Stimulated activated CD4-positive, alpha-beta T cell treated with anti-CD3 and anti-CD28 coated beads, TNF-alpha, amount 100 ng/mL, for 48 hours (primary cell): ENCODE results near the gene BRMS1.

Experiments used
- DNase-seq, 3 donors: peaks; one replicate each; pipeline ENCODE4 v3.0.0-alpha.2; 2020; ENCODE audit warnings: low read depth in 3 of 3

The BRMS1 gene

DNA sequence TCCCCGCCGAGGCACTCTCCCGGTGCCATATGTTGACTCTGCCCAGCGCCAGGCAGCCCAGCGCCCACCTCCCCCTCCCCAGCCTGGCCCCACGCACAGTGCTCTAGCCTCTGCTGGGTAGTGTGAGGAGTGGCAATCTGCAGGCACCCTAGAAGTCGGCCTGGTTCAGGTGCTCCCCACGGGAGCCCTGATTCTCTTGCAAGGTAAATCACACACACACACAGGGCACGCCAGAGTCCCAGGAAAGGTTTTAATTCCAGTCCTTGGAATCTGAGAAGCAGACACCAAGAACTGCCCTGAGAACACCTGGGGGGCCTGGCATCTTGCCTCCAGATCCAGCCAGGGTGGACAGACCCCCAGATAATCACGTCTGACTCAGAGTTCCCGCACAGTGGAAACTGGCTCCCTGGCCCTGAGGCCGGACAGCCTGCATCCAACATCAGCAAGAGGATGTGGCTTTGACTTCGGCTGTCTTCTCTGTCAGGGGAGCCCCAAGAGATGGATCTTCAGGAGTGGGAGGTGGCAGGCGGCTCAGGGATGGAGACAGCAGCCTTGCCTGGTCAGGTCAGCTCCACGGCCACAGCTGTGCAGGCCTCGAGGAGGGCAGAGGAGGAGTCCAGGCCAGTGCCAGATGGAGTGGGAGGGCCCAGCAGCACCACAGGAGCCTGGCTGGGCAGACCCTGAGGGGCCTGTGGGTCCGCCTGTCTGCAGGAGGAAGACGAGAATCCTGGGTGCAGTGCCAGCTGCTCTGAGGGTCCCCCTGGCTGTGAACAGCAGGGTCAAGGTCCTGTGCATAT is 7.6 kb downstream of the BRMS1 start:
- no peak for DNase-seq

DNA sequence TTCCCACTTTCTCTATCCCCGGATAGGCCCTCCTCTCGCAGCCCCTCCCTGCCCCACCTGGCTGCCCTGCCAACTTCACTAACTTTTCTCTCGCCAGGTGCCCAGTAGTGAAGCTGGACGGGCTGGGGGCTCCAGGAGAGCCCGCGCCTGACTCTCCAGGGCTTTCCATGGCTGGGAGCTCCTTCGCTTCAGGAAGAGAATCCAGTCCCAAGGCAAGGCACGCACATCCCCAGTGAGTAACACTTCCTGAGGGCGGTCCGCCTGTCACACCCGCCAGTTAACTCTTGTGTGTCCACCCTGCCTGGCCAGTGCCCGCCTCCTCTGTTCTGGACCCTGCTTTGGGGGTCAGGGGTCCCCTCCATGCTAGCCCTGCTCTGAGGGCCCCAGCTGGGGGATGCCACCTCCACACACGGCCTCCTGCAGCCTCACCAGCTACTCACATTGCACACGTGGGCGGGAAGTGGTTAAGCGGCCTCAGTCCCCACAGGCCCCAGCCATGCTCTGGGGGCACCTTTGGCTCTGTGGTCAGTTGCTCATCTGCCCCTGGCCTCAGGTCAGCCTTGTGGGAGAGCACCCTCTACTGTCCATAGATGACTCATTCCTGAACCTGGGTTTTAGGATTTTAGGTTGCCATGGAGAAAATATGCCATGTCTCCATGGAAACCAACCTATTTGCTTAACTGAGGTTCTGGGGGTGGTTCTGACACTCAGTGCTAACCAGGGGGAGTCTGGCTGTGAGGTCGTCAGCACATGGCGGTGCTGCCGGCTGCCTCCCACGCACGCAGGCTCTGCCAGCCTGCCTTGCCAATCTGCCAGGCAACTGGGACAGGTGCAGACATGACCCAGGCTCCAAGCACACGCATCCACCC is 8.4 kb downstream of the BRMS1 start, which contains the start of gene RIN1:
TSS of gene RIN1 (minus strand) at position 201 of the 869 bp plus-strand sequence. CDS start at position 169, 32 bp downstream.
- peak in 1 of 3 donors; percentile 43 for DNase-seq

DNA sequence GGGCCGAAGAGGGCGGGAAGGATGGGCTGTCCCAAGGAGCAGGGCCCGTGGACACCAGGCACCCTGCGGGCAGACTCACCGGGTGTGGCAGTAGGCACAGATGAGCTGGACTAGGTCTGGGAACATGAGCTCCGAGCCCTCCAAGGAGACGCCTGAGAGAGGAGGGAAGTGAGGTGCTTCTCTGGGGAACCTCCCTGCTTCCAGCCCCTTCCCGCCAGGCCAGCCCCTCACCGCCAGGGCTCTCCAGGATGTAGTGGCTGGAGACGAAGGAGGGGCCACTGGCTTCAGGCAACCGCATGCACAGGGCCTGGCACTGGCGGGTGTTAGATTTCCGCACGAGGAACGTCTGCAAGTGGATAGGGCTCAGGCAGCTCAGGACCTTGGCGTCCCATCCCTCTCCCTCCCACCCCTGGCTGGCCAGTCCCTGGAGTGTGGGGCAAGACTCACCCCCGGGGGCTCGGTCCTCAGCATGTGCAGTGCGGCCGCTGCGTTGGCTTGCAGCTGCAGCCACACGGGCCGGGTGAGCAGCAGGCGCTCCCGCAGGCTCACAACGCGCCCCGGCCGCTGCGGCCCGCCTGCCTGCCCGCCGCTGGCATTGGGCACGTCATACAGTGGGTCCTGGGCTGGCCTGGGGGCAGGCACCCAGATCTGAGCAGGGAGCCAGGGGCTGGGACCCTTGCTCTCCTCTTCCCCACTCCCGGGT is 9.2 kb downstream of the BRMS1 start:
- DNase-seq: no peak

DNA sequence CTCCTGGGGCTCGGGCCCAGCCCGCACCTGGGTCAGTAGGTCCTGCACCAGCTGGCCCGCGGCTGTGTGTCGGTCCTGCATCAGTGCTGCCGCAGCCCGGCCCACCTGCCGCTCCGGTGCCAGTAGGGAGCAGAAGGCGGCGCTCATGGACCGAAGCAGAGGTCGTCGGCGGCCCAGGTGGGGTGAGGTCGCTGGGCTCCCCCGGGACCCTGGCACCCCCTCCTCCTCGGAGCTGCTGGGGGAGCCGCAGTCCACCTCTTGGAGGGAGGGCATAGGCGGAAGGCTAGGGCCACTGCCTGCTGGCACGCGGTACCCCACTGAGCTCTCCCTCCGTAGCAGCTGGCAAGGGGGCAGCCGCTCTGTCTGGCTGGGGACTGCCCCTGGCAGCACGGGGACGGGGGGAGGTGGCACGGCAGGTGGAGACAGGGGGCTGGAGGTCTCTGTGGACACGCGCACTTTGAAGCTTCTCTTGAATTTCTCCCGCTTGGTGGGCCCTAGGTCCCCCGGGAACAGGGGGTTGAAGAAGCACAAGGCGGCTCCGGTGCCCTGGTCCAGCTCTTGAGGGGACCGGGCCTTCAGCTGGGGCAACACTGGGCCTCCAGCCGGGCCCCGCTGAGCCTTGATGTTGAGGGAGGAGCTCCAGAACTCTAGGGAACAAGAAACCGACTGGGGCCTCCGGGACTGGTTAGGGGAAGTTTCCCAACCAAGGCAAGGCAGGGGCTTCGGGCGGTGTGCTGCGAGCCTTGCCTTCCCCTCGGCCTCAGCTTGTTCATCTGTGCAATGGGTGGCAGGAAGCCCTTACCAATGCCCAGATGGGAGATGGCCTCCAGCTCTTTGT is 10.1 kb downstream of the BRMS1 start:
- no peak for DNase-seq

DNA sequence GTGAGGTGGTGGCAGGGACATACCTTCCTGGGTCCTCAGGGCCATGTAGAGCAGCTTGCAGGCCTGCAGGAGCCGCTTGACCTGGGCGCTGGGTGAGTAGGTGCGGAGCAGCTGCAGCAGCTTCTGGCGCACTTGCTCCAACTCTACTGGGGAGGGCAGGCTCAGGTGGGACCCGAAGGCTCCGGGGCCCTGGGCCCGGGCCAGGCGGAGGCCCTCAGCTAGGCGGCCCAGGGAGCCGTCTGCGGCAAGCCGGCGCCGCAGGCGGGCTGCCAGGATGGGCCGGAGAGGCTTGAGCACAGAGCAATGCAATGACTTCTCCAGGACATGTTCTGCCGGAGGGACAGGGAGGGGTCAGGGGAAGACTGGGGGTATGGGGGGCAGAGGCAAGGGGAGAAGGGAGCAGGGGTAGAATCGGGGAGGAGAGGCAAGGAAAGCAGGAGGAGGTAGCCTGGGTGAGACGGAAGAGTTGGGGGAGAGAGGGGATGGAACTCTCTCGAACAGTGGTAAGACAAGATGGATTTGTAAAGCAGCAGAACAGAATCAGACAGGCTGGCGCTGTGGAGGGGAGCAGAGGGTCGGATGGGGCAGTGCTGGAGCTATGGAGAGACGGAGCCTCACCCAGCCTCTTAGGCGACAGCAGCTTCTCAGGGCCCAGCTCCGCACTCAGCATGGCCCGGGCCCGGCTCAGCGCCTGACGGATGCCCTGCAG is 10.9 kb downstream of the BRMS1 start:
- no peak for DNase-seq

DNA sequence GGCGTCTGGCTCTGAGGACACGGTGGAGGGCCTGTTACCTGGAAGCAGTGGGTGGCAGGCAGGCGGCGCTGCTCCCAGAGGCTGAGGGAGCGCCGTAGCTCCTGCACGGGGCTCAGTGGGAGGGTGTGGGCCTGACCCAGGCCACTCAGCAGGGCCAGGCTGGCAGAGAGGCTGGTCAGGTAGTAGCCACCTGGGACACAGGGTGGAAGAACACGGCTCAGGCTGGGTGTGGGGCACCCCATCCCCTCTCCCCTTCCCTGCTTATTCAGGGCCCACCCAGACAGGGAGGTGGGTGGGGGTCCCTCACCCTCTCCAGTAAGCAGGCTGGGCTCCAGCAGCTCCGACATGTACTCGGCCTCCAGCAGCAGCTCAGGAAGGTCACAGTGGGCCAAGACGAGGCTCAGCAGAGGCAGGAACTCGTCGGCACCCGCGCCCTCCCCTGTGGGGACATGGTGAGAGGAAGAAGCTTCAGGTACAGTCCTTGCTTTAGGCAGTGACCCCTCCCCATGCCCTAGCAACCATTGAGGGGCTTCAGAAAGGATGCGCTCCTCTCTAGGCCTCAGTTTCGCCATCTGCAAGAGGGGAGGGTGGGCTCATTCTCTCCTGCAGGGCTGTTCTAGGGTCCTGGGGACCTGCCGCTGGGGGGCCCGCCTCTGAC is 11.6 kb downstream of the BRMS1 start:
- DNase-seq: no peak

DNA sequence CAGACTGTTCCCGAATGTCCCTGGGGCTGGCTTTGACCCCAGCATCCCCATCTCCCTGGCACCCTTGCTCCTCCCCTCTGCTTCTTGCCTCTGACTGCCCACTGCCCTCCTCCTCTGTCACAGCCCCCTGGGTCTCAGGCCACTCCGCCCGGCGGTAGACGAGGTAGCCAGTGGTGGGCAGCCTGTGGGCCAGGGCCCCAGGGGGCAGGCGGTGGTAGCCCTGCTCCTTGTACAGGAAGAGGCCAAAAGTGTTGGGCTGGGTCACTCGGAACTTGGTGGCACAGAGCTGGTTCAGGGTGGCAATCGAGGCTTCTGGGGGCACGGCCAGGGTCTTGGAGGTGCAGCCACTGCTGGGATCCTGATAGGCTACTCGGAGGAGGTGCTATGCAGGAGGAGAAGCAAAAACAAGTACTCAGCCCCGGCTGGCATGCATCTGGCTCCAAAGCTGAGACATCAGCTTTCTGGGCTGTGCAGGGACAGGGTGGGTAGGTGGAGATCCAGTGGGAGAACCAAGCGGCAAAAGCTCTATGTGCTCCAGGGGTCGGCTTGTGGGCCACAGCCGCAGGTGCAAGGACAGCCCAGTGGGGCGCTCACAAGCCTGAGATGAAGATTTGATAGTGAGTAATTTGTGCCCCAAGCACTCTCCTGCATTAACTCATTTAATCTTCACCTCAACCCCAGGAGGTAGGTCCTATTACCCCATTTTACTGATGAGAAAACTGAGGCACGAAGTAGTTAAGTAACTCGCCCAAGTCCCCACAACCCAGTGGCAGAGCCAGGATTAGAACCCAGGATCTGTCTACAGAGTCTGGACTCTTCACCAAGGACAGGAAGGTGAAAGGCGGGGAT is 12.3 kb downstream of the BRMS1 start:
- DNase-seq: no peak

DNA sequence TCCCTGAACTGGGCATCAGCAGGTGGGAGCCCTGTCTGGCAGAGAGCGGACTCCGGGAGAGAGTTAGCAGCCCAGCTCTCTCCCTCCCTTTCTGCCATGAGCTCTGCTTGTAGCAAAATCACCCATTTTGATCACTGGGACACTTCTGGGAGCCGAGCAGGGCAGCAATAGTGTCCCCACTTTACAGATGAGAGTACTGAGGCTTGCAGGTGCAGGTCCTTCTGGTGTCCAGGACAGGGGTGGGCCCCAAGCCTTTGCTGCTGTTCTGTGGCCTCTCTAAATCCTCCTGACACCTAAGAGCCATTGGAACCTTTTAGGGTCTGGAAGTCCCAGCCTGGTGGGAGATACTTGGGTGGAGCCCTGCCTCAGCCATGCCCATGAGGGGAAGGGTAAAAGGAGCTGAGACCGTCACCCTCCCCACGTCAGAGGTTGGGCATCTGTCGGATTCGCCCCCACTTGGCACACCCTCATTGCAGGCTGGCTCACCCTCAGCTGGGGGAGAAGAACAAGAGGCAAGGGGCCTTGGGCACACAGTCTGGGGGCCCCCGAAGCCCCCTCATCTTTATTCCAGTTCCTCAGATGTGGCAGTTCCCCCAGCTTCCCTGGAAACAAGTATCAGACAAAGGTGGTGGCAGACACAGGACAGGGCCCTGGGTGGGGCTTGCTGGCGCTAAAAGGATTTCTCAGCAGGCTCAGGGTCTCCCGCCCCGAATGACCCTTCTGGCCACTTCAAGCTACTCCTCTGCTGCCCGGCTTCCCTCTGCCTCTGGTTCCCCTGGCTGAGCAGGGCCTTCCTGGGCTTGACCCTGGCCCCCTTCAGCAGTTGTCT is 13.1 kb downstream of the BRMS1 start:
- no peak for DNase-seq

DNA sequence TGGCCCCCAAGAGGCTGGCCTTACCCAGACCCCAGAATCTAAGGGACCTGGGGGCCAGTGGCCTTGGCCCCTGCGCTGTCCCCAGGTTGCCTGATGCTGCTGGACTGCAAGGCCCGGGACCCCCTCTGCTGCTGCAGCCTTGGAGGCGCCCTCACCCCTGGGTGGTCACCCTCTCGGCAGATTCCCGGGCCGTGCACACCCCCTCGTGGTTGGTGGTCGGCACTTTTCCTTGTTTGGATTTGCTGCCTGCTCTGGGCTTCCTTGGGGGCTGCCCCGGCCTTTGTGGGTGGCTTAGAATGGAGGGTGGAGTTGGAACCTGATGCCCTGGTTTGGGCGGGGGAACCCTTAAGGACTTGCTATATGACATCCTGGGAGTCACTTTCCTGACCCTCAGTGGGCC is 14.0 kb downstream of the BRMS1 start:
- DNase-seq: no peak

DNA sequence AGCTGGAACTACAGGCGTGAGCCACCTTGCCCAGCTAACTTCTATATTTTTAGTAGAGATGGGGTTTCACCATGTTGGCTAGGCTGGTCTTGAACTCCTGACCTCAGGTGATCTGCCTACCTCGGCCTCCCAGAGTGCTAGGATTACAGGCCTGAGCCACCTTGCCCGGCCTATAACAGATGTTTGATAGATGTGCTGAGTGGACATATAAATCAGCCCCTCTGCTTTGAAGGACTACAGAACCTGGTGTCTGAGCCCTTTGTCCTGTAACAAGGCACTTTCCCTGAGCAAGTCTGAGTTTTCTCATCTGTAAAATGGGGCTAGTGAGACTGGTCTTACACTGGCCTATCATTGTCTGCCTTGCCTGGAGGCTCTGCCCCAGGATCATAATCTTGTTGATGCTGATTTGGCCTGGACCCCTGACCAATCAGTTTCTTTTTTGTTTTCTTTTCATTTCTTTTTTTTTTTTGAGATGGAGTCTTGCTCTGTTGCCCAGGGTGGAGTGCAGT is 15.7 kb downstream of the BRMS1 start:
- no peak for DNase-seq

DNA sequence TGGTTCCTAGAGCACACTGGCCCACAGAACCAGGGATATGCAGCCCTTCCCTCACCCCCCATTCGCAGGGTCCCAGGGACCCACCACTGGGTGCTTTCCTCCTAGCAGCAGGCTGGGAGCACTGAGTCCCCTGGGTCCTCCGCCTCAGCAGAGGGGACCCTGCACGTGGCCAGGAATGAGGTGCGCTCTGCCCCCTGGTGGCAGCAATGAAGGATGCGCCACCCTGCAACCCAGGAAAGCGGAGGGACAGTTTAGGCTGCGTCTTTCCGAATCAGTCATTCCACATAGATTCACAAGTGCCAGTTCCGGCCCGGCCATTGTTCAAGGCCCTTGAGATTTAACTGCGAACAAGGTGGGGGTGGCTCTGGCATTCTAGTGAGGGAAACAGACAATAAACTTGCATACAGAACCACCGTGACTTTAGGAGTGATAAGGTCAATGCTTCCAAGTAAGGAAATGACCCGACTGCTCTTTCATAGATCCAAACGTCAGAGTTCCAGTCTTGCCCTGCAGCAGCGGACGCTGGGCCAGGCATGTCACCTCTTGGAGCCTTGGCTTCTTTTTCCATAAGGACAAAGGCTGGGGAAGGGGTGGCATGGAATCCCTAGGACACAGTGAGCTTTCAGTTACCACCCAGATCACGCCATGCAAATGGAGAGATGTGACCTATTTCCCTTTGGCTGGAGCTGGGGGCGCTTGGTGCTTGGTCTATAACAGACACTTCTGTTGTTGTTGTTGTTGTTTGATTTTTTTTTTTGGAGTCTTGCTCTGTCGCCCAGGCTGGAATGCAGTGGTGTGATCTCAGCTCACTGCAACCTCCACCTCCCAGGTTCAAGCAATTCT is 16.4 kb downstream of the BRMS1 start:
- DNase-seq: peak; percentile 65 to 76 (median 72)

DNA sequence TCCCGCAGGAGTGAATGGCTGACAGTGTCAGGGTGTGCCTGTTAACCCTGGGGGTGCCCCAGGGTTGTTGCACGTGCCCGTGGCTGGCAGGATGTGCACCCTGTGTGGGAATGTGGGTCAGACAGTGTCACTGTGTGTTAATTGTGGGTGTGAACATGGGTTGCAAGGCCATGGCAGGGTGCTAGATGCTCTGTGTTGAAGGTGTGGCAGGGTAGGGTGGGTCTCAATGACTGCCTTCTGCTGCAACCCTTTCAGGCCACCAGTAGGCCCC is 16.9 kb downstream of the BRMS1 start:
- no peak for DNase-seq

DNA sequence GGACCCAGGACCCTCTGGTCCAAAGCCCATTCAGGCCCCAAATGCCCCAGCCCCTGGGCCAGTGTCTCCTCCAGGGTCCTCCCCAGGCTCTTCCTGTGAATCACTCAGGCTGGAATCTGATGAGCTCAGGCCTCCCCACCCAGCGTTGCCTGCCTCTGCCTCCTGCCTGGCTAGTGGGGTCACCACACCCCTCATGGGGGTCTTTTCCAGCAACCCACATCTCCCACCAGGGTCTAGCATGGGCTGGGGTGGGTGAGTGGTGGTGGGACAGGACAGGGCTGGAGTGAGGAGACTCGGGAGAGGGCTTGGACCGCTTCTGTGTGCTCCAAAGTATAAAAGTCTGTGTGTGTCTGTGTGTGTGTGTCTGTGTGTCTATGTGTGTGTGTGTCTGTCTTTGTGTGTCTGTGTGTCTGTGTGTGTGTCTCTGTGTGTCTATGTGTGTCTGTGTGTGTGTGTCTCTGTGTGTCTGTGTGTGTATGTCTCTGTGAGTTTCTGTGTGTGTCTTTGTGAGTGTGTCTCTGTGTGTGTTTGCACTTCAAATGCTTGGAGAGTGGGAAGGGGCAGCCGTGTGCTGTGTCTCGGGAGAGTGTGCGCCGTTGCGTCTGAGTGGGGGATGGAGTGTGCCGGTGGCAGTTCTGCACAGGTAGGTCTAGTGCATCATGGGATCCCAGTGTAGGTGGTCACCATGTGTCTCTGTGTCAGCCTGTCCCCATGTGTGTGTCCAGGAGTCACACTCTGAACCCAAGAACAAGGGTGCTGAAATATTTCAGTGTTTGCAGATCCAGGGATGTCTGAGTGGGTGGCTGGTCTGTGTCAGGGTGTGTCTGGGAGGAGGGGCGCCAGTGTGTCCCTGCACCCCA is 17.5 kb downstream of the BRMS1 start:
- no peak for DNase-seq

DNA sequence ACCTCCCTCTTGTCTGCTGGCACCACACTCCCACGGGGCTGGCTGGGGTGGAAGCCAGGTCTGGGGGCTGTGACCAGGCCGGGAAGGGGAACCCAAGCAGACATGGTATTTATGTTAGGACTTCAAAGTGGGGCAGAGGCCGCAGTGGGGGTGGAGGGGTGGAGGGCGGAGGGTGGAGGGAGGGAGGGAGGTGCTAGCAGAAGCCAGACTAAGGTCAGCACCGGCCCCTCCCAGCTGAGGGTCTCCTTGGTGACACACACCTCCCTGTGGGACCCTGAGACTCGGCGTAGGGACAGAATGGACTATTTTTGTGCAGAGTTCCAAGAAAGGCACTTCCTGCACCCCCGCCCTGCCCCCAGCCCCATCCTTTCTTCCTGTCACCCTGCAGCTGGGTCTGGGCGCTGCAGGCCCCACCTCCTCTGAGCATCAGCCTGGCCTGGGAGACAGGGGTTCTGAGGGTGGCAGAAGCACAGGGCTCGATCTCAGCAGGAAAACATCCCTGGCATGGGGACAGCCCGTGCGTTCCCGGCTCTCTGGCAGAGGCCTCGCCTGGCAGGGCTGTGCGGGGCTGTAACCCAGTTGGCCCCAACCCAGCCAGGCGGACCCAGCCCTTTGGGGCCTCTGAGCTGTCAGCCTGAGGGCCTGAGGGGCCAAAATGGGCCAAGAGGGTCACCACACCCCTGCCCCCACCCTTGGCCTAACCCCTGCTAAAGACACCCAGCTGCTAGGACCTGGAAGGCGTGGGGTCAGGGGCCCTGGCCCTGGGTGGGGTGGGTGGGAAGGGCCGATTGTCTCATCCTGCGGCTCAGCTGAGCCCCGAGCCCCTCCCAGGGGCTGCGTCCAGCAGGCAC is 18.4 kb downstream of the BRMS1 start:
- no peak for DNase-seq

DNA sequence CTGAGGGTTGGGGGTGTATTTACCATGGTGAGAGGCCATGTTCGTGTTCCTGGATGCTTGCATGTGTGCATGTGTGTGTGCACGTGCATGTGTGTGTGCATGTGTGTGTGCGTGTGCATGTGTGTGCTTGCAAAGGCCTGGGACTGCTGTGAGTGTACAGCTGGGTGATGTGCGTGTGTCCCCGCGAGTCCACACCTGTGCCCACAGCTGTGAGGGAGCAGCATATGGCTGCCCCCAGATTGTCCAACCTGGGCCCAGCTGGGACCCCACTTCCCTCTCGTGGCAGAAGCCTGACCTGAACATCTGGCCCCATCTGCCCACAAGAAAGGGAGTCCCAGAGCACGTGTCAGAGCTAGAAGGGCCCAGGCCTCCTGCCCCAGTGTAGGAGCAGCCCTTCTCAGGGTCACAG is 19.6 kb downstream of the BRMS1 start:
- DNase-seq: no peak

DNA sequence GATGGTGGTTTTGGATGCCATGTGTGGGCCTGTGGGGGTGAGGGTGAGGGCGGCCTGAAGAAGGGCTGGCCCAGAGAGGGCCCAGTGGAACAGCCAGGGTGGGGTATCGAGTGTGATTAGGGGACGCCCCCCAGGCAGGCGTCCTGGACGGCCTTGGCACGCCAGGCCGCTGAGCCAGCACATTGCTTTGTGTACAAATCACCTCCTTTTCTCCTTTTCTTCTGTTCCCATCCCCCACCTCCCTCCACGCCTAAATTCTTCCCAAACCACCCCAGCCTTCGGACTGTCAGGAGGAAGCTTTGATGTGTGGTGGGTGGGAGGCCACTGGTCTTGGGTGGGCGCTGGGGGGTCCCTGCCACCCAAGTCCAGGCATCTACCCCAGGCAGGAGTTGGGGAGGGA is 20.2 kb downstream of the BRMS1 start:
- DNase-seq: no peak
